Measurements from ENCODE around the gene IFNL3.
"Not testable (repeated sequence)": the region's sequence is repeated elsewhere in the genome, so short reads cannot be mapped to it uniquely, and the experiment has no call there.

- not testable (repeated sequence) for TF ChIP-seq POLR2A (IDR thresholded peaks at IDR 0.05; ENCODE audit: low read depth); CTCF (IDR thresholded peaks at IDR 0.05); POLR2AphosphoS5 (IDR thresholded peaks at IDR 0.05); EP300 (IDR thresholded peaks at IDR 0.05)
Measured at GRCh38 chr19:39268085-39268484, 23.3 kb upstream of the IFNL3 start, which contains the start of gene IFNL2.

Measured in esophagus muscularis mucosa (tissue), 4 donors.